Activated CD8-positive, alpha-beta memory T cell treated with anti-CD3 and anti-CD28 coated beads, Interleukin-2, amount 10 ng/mL, durations not matched to agents 7 days and 5 days (primary cell): ENCODE measurements around the gene COL18A1. TPM values are rescaled to one million over a fixed set of nuclear protein-coding genes. Genes with fewer than 3 reads are reported as not detected.
"Not testable (repeated sequence)": the region's sequence is repeated elsewhere in the genome, so short reads cannot be mapped to it uniquely, and the experiment has no call there.

ENCODE experiments used
- ATAC-seq: fragments of 150-1000 bp; cut with Tn5 transposase; one replicate; pipeline ENCODE4 v1.10.0; 2021; ENCODE audit warnings: moderate library complexity
- CTCF ChIA-PET: fragments of 350-600 bp; sonication (Branson Sonifier 250); formaldehyde crosslinking; loops from one replicate; lab custom pipeline; 2021; ENCODE audit warnings: antibody characterized with exemption; lab: Charles Lee
- DNase-seq: peaks from one replicate; pipeline ENCODE4 v3.0.0-alpha.2; 2020
- H3K27ac Mint-ChIP-seq: one replicate; pipeline ENCODE4 v1.8.0; 2021; ENCODE audit warnings: mild to moderate bottlenecking, mixed read lengths
- H3K27me3 Mint-ChIP-seq: one replicate; pipeline ENCODE4 v1.8.0; 2021; ENCODE audit warnings: mixed read lengths
- H3K36me3 Mint-ChIP-seq: one replicate; pipeline ENCODE4 v1.8.0; 2021; ENCODE audit warnings: mild to moderate bottlenecking, mixed read lengths
- H3K4me1 Mint-ChIP-seq: one replicate; pipeline ENCODE4 v1.8.0; 2021; ENCODE audit warnings: mixed read lengths
- H3K4me3 Mint-ChIP-seq: one replicate; pipeline ENCODE4 v1.8.0; 2021; ENCODE audit warnings: mild to moderate bottlenecking, moderate library complexity, mixed read lengths
- H3K9me3 Mint-ChIP-seq: one replicate; pipeline ENCODE4 v1.8.0; 2022; ENCODE audit warnings: low read depth, mixed read lengths
- total RNA-seq, 2 experiments: library from RNA; stranded (reverse); gene quantifications; one replicate each; pipeline ENCODE4 v1.2.3, GENCODE V29; 2021

COL18A1 gene
- total RNA-seq, 2 experiments from 2014 or later = 5.2 to 7.3 TPM

DNA sequence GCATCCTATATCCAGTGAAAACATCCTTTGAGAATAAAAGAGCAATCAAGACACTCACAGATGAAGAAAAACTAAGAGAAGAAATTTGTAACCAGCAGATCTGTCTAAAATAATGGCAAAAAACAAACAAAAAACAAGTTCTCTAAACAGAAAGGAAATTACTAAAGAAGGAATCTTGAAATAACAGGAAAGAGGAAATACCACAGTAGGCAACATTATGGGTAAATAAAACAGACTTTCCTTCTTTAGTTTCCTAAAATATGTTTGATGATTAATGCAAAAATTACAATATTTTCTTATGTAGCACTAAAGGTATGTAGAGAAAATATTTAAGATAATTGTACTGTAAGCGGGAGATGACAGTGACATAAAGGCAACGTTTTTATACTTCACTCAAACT, 113.8 kb downstream of the COL18A1 start:
- Mint-ChIP-seq H3K27ac (peak overlapping the region; percentile 93), H3K27me3 (no peaks in the 10 kb centered on the region), H3K9me3 (peaks cover 29% of the 10 kb centered on the region), H3K36me3 (peaks cover 64% of the 10 kb centered on the region), H3K4me1 (peaks cover 23% of the 10 kb centered on the region), H3K4me3 (no peak overlapping the region)
- ATAC-seq (no peak), DNase-seq (no peak)
- CTCF ChIA-PET = no interaction called here

DNA sequence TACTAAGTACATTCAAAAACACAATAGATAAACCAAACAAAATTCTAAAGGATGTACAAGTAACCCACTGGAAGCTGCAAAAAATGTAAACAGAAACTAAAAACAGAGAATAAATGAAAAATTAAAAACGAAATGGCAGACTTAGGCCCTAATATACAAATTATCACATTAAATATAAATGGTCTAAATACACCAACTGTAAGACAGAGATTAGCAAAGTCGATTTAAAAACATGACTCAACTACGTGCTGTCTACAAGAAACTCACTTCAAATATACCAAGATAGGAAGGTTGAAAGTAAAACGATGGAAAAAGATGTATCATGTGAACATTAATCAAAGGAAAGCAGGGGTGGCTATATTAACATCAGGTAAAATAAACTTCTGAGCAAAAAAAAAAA, 114.2 kb downstream of the COL18A1 start:
- Mint-ChIP-seq H3K27ac (no peak overlapping the region), H3K36me3 (peaks cover 64% of the 10 kb centered on the region), H3K9me3 (peaks cover 29% of the 10 kb centered on the region), H3K4me3 (no peak overlapping the region), H3K4me1 (peaks cover 20% of the 10 kb centered on the region), H3K27me3 (no peaks in the 10 kb centered on the region)
- DNase-seq (no peak), ATAC-seq (no peak)
- CTCF ChIA-PET = interaction anchor here (0.7 kb wide), 1 partner anchor 80 kb away, joined by 3 read pairs; no protein-coding TSS in a partner anchor

DNA sequence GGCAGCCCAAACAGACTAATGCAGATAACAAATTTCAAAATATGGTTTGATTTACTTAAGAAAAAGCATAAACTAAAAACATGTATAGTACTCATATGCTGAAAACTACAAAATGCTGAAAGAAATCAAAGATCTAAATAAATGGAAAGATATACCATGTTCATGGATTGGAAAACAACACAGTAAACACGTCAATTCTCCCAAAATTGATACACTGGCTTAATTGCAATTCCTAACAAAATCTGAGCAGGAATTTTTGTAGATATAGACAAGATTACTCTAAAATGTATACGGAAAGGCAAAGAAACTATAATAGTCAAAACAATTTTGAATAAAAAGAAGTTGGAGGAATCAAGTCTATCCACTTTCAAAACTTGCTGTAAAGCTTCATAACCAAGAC, 116.3 kb downstream of the COL18A1 start:
- CTCF ChIA-PET = interaction anchor here (1.2 kb wide), 1 partner anchor 75 kb away, joined by 5 read pairs; no protein-coding TSS in a partner anchor
- H3K27me3 Mint-ChIP-seq = no peaks in the 10 kb centered on the region
- peaks cover 29% of the 10 kb centered on the region for H3K9me3 Mint-ChIP-seq

DNA sequence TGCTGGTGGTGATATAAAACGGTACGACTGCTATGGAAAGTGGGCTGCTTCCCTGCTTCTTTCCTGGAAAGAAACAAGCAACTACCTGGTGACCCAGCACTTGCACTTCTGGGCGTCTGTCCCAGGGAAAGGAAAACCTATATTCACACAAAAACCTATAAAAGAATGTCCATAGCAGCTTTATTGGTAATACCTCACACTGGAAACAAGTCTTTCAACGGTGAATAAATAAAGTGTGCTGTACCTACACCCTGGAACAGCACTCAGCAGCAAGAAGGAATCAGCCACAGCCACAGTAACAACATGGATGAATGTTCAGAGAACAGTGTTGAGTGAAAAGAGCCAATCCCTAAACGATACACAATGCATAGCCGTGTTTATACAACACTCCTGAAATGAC, 117.4 kb downstream of the COL18A1 start:
- peaks cover 29% of the 10 kb centered on the region for H3K9me3 Mint-ChIP-seq
- H3K4me1 Mint-ChIP-seq = peaks cover 17% of the 10 kb centered on the region
- no peak overlapping the region for H3K27ac Mint-ChIP-seq
- CTCF ChIA-PET = no interaction called here
- H3K27me3 Mint-ChIP-seq = no peaks in the 10 kb centered on the region
- ATAC-seq = no peak
- no peak for DNase-seq
- peaks cover 71% of the 10 kb centered on the region for H3K36me3 Mint-ChIP-seq
- no peak overlapping the region for H3K4me3 Mint-ChIP-seq

More for the DNA sequence above, 116.3 kb downstream of the COL18A1 start:
- peaks cover 70% of the 10 kb centered on the region for H3K36me3 Mint-ChIP-seq
- DNase-seq (no peak), ATAC-seq (no peak)
- no peak overlapping the region for H3K27ac Mint-ChIP-seq
- no peak overlapping the region for H3K4me3 Mint-ChIP-seq
- H3K4me1 Mint-ChIP-seq = peaks cover 20% of the 10 kb centered on the region

DNA sequence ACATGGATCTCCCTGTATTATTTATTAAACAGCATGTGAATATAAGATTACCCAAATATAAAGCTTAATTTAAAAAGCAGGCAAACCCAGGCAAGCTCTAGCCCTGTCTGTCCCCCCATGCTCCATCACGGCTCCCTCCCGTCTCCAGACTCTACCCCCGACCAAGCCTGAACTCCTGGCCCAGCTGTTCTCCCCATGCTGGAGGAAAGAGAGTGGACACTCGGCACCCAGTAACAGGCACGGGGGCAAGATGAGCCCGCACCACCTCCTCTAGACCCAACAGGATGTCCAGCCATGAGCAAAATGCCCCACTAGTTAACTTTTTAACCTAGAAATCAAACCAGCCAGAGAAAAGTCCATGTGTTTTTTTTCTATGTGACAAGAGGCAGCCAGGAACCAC, 118.0 kb downstream of the COL18A1 start:
- Mint-ChIP-seq H3K27me3 (no peaks in the 10 kb centered on the region), H3K4me3 (no peak overlapping the region), H3K9me3 (peaks cover 27% of the 10 kb centered on the region), H3K4me1 (peaks cover 11% of the 10 kb centered on the region), H3K36me3 (peaks cover 69% of the 10 kb centered on the region), H3K27ac (no peak overlapping the region)
- CTCF ChIA-PET = no interaction called here
- DNase-seq (no peak), ATAC-seq (no peak)

DNA sequence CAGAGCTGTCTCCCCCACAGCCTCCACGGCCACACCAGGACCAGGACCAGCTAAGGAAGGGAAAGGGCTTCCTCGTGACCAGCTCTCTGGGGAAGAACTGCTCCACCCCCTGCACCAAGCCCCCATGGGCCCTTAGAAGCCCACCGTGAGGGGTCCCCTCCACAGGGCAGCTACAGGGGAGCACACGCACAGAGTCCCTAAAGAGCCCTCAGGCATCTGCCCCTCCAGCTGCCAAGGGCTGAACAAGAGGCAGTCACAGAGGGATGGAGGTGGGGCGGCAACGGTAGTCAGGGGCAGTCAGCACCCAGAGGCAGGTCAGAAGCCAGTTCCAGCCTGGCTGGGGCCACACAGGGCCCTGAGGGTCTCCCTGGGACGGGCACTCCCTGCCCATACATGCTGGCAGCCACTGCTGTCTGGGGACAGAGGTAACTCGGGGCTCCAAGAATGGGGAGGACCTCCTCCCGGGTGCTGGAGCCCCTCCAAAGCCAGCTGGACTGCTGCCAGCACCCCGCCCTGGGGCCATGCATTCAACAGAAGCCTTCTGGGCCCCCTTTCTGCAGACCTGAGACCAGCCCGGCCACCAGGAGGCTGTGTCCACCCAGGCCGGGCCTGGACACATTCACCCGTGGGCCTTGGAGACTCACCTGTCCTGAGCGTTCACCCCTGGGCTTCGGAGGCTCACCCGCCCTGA, 118.6 kb downstream of the COL18A1 start:
- ATAC-seq (peak; percentile 16), DNase-seq (no peak)
- Mint-ChIP-seq H3K36me3 (peaks cover 65% of the 10 kb centered on the region), H3K27me3 (no peaks in the 10 kb centered on the region), H3K27ac (no peak overlapping the region), H3K4me3 (no peak overlapping the region), H3K4me1 (peaks cover 5% of the 10 kb centered on the region), H3K9me3 (peaks cover 23% of the 10 kb centered on the region)
- CTCF ChIA-PET = no interaction called here

DNA sequence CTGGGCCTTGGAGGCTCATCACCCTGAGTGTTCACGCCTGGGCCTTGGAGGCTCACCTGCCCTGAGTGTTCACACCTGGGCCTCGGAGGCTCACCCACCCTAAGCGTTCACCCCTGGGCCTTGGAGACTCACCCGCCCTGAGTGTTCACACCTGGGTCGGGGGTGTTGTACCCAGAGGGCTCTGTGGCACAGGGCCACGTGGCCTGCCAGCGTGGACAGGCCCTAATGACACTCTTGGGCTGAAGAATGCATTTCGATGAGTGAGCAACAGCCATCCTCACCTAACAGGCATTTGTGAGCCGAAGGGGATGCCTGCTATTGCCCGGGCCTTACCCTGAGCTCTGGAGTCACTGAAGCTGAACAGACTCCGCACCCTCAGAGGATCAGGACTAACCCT, 119.8 kb downstream of the COL18A1 start:
- Mint-ChIP-seq H3K27me3 (no peaks in the 10 kb centered on the region), H3K9me3 (peaks cover 13% of the 10 kb centered on the region), H3K4me3 (no peak overlapping the region), H3K4me1 (peaks cover 2% of the 10 kb centered on the region), H3K36me3 (peaks cover 53% of the 10 kb centered on the region), H3K27ac (no peak overlapping the region)
- CTCF ChIA-PET = interaction anchor here (1.1 kb wide), 1 partner anchor 46 kb away, joined by 3 read pairs; no protein-coding TSS in a partner anchor
- DNase-seq (no peak), ATAC-seq (no peak)

DNA sequence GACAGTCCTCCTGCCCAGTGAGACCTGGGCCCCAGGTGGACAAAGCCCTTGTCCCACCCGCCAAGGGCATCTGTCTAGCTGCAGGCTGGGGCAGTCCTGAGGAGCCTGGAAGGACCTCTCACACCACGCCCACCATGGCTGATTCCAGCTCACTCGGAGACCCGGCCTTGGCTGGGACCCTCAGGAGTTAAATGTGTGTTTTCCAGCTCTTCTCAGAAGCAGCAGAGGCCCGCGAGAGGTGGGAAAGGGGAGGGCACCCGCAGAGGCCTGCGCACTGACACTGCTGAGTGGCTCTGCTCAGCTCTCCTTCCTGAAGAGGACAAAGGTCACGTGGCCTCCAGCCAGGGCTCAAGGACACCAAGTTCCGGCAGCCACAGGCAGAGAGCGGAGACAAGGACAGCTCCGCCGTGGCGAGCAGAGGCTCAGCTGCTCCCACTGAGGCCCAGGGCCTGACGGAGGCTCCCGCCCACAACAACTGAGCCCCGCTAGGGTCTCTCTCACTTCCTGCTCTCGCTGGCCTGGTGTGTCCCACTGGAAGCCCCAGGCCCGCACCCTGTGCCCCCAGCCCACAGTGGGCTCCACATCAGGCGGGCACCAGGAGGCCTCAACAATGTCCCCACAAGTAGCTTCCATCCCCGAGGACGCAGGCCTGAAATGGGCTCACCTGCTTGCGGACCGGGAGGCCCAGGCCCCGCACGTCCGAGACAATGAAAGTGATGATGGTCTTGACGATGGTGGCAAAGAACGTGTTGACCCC, 120.4 kb downstream of the COL18A1 start:
- no peak overlapping the region for H3K27ac Mint-ChIP-seq
- H3K4me3 Mint-ChIP-seq = no peak overlapping the region
- CTCF ChIA-PET = interaction anchor here (1.1 kb wide), 1 partner anchor 47 kb away, joined by 3 read pairs; no protein-coding TSS in a partner anchor
- DNase-seq = no peak
- no peak for ATAC-seq
- no peaks in the 10 kb centered on the region for H3K4me1 Mint-ChIP-seq
- H3K27me3 Mint-ChIP-seq = no peaks in the 10 kb centered on the region
- peaks cover 47% of the 10 kb centered on the region for H3K36me3 Mint-ChIP-seq
- peaks cover 7% of the 10 kb centered on the region for H3K9me3 Mint-ChIP-seq

DNA sequence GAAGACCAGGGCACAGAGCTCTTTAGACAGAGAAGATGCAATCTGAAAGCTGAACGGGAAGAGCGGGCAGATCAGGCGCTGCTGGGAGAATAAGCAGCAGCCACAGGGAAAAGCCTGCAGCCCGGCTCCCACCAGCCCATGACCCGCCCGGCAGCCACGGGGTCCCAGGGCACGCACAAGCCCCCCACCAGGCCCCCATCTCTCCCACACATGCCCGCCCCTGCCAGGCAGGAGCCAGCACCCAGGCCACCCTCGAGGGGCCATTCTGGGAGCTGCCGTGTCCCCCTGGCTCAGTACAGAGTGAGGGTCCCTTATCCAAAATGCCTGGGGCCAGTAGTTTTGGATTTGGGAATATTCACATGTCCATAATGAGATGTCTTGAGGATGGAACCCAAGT, 120.9 kb downstream of the COL18A1 start:
- Mint-ChIP-seq H3K9me3 (peaks cover 7% of the 10 kb centered on the region), H3K36me3 (peaks cover 42% of the 10 kb centered on the region), H3K4me1 (no peaks in the 10 kb centered on the region), H3K27me3 (no peaks in the 10 kb centered on the region), H3K27ac (no peak overlapping the region), H3K4me3 (no peak overlapping the region)
- no peak for DNase-seq
- CTCF ChIA-PET = interaction anchor here (1.1 kb wide), 1 partner anchor 48 kb away, joined by 3 read pairs; no protein-coding TSS in a partner anchor
- ATAC-seq = no peak

DNA sequence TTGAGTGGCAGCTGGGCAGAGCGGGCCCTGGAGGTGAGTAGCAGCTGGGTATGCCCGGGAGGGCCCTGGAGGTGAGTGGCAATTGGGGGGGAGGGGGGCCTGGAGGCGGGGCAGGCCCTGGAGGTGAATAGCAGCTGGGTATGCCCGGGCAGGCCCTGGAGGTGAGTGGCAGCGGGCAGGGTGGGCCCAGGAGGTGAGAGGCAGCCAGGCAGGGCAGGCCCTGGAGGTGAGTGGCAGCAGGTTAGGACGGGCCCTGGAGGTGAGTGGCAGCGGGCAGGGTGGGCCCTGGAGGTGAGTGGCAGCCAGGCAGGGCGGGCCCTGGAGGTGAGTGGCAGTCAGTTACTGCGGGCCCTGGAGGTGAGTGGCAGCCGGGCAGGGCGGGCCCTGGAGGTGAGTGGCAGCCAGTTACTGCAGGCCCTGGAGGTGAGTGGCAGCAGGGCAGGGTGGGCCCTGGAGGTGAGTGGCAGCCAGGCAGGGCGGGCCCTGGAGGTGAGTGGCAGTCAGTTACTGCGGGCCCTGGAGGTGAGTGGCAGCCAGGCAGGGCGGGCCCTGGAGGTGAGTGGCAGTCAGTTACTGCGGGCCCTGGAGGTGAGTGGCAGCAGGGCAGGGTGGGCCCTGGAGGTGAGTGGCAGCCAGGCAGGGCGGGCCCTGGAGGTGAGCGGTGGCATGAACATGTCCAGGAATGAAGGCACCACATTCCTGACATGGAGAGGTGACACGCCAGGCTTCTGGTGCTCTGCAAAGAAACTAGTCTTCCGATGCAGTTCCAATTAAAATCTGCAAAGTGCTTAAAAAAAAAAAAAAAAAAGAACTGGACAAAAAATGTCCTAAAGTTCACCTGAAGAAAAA, 122.4 kb downstream of the COL18A1 start:
- H3K4me1 Mint-ChIP-seq, H3K4me3 Mint-ChIP-seq, CTCF ChIA-PET, H3K27ac Mint-ChIP-seq, DNase-seq, H3K9me3 Mint-ChIP-seq, H3K27me3 Mint-ChIP-seq, ATAC-seq: not testable (repeated sequence)
- H3K36me3 Mint-ChIP-seq = peaks cover 35% of the 10 kb centered on the region

DNA sequence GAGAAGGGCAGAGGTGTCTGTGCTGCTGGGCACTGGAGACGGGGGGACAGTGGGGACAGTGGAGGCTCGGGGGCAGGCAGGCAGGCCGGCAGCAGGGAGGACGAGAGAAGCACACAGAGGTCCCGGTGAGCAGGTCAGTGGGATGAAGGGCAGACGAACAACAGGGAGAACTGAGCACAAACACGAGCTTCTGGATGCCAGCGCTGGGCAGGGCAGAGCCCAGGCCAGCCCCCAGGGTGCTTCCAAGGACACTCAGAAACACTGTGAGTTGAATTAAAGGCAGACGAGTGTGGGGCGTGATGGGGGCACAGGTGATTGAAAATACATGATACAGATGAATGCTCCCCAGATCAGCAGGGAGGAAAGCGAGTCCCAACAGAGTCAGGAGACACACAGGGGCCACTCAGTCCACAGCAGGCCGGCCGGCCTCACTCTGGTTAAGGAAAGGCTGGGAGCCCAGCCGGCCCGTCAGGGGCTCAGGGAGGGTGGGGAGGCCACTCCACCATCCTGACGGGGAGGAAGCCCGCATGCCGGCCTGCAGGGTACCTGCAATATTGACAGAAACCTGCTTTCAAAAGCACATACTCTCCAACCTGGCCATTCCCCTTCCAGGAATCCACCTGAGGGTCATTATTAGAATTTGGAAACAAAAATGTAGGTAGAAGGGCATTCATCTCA, 123.2 kb downstream of the COL18A1 start:
- peaks cover 7% of the 10 kb centered on the region for H3K4me1 Mint-ChIP-seq
- H3K27ac Mint-ChIP-seq = no peak overlapping the region
- no peak for DNase-seq
- CTCF ChIA-PET = no interaction called here
- no peak for ATAC-seq
- no peaks in the 10 kb centered on the region for H3K9me3 Mint-ChIP-seq
- H3K4me3 Mint-ChIP-seq = no peak overlapping the region
- H3K36me3 Mint-ChIP-seq = peaks cover 30% of the 10 kb centered on the region
- H3K27me3 Mint-ChIP-seq = no peaks in the 10 kb centered on the region

DNA sequence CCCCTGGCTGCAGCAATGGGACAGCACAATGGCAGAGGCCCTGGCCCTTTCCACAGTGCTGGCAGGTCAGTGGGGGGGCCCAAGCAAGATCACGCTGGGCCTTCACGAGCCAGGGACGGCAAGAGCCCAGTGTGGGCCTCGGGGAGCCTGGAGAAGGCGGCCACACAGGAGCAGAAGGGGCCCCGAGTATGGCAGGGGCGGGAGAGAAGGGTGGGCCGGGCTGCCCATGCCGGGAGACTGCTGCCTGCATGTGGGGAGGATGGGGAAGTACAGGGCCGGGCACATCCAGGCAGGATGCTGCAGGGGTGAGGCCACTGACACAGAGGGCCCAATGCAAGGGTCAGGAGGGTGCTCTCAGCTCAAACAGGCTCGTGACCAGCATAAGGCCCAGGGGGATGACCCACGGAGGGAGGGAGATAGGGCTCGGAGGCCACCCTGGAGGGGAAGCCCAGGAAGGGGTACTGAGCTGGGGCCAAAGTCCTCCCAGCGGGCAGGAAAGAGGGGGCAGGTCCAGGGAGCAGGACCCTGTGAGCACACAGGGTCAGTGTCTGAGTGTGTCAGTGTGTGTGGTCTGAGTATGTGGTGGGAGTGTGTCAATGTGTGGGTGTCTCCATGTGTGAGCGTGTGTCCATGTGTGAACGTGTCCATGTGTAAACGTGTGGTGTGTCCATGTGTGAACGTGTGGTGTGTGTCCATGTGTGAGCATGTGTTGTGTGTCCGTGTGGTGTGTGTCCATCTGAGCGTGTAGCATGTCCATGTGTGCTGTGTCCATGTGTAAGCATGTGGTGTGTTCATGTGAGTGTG, 124.2 kb downstream of the COL18A1 start:
- no peaks in the 10 kb centered on the region for H3K27me3 Mint-ChIP-seq

More for the DNA sequence above, 124.2 kb downstream of the COL18A1 start:
- H3K36me3 Mint-ChIP-seq = peaks cover 25% of the 10 kb centered on the region
- H3K9me3 Mint-ChIP-seq = no peaks in the 10 kb centered on the region
- DNase-seq (no peak), ATAC-seq (no peak)
- H3K4me3 Mint-ChIP-seq = no peak overlapping the region
- CTCF ChIA-PET = no interaction called here
- H3K4me1 Mint-ChIP-seq = peaks cover 9% of the 10 kb centered on the region
- H3K27ac Mint-ChIP-seq = no peak overlapping the region
